NCI-H460 (cell line): ENCODE results near the gene ZNF358. TPM values are rescaled to one million over a fixed set of nuclear protein-coding genes. Genes with fewer than 3 reads are reported as not detected.

ENCODE experiments used
- DNase-seq: peaks from one replicate; pipeline ENCODE4 v3.0.0-alpha.2; 2016; ENCODE audit warnings: low read depth; ENCODE audit errors: extremely low read depth
- polyA plus RNA-seq: library from polyadenylated mRNA; depleted of rRNA; stranded (reverse); fragments of >200 nt; gene quantifications from 2 replicates; pipeline ENCODE4 v1.2.3, GENCODE V29; 2014; cell fraction: nucleus; rRNA removed
- total RNA-seq: library from RNA; depleted of rRNA; stranded (reverse); fragments of >200 nt; shearing (Covaris generic); gene quantifications from 2 replicates; pipeline ENCODE4 v1.2.3, GENCODE V29; 2014; rRNA removed

Gene ZNF358
- 5.9 and 7.6 TPM in 2 replicates for total RNA-seq
- polyA plus RNA-seq: 0.74 and 1.9 TPM in 2 replicates

- no peak for DNase-seq
Observed at GRCh38 chr19:7515645-7516151, at the start of gene ZNF358. ZNF358 (plus strand) TSS chr19:7516103; CDS start chr19:7519243, 3,140 bp downstream.

GRCh38 chr19:7467009-7467989, 48.6 kb upstream of the ZNF358 start:
- no peak for DNase-seq

- DNase-seq: no peak
Observed at GRCh38 chr19:7468840-7469239, 47.1 kb upstream of the ZNF358 start.

GRCh38 chr19:7469669-7470285, 46.1 kb upstream of the ZNF358 start:
- DNase-seq: no peak

GRCh38 chr19:7470540-7471305, 45.2 kb upstream of the ZNF358 start:
- no peak for DNase-seq

GRCh38 chr19:7471696-7472615, 43.9 kb upstream of the ZNF358 start:
- no peak for DNase-seq

GRCh38 chr19:7475665-7476064, 40.2 kb upstream of the ZNF358 start:
- no peak for DNase-seq

- no peak for DNase-seq
Observed at GRCh38 chr19:7476241-7476640, 39.7 kb upstream of the ZNF358 start.

GRCh38 chr19:7476777-7477494, 39.0 kb upstream of the ZNF358 start:
- DNase-seq: no peak

- no peak for DNase-seq
Observed at GRCh38 chr19:7477758-7478157, 38.1 kb upstream of the ZNF358 start.

- no peak for DNase-seq
Observed at GRCh38 chr19:7478173-7478842, 37.6 kb upstream of the ZNF358 start.

GRCh38 chr19:7478843-7479227, 37.1 kb upstream of the ZNF358 start:
- DNase-seq: no peak

- no peak for DNase-seq
Observed at GRCh38 chr19:7480222-7480969, 35.5 kb upstream of the ZNF358 start.

- DNase-seq: no peak
Observed at GRCh38 chr19:7480970-7481255, 35.0 kb upstream of the ZNF358 start.

- no peak for DNase-seq
Observed at GRCh38 chr19:7482584-7483439, 33.1 kb upstream of the ZNF358 start.

GRCh38 chr19:7483720-7484201, 32.1 kb upstream of the ZNF358 start:
- no peak for DNase-seq

GRCh38 chr19:7486923-7487322, 29.0 kb upstream of the ZNF358 start:
- DNase-seq: no peak
